SH-SY5Y (cell line): ENCODE results near the gene PRTN3.

Experiments
- GATA2 ChIP-seq: IDR thresholded peaks from 2 replicates; pipeline ENCODE4 v1.6.1; 2011; ENCODE audit warnings: mild to moderate bottlenecking, low read depth, low read length
- GATA3 ChIP-seq: IDR thresholded peaks from 2 replicates; pipeline ENCODE4 v1.6.1; 2011; ENCODE audit warnings: low read depth, mild to moderate bottlenecking, low read length, moderate library complexity

- TF ChIP-seq GATA2 (no peak), GATA3 (no peak)
Measured at GRCh38 chr19:885536-886224, 44.9 kb downstream of the PRTN3 start.
